ENCODE results near the gene TMEM116. TPM values are rescaled to one million over a fixed set of nuclear protein-coding genes. Genes with fewer than 3 reads are reported as not detected.

TMEM116 gene
- total RNA-seq, 1 donor from 2014 or later = 9.1 TPM

DNA sequence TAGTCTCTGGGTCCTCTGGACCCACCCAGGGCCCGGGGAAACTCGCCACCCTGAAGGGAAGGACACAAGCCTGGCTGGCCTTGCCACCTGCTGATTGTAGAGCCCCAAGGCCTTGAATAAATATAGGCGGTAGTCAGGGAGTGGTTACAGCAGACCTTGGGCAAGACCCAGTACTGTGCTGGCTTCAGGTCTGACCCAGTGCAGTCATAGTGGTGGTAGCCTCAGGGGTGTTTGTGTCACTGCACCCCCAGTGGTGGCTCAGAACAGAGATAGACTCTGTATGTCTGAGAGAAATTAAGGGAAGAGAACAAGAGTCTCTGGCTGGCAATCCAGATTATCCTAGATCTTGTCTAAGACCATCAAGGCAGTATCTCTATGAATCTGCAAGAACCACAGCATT, 107.5 kb downstream of the TMEM116 start:
- ATAC-seq (no peak), DNase-seq (ENCODE audit: low spot score) (no peak)

GRCh38 chr12:111904446-111904975, 108.5 kb downstream of the TMEM116 start:
- DNase-seq (ENCODE audit: low spot score) = no peak
- peak; percentile 10 for ATAC-seq

DNA sequence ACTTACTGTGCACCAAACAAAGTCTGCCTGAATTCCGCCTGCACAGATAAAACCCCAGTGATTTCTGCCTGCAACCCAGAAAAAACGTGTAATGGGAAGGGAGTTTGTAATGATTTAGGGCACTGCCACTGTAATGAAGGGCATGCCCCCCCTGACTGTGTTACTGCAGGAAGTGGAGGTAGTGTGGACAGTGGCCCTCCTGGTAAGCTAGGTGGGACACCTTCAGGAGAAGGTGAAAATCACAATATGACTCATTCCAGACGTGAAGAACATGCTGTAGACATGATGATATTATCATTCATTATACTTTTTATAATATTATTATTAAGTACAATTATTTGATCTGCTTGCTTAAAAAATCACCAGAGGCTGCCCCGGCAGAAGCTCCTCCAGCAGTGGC, 111.8 kb downstream of the TMEM116 start:
- no peak for ATAC-seq
- DNase-seq (ENCODE audit: low spot score) = no peak

DNA sequence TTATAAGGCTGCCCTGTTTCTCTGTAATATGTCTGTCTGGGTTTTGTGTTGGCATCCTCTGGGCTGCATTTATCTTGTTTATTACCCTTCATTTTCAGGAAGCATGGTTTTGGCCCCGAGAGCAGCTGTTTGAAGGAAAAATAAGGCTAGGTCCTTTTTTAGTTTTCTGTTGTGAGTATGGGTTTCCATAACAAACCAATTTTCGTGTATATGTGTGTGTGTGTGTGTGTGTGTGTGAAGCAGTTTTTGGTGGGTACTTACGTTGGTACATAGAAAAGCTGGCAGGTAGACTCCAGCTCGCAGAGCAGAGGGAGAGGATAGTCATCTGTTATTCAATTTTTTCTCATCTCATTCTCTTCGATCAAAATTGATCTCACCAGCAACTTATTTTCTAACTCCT, 118.4 kb downstream of the TMEM116 start:
- DNase-seq (ENCODE audit: low spot score) = no peak
- no peak for ATAC-seq

DNA sequence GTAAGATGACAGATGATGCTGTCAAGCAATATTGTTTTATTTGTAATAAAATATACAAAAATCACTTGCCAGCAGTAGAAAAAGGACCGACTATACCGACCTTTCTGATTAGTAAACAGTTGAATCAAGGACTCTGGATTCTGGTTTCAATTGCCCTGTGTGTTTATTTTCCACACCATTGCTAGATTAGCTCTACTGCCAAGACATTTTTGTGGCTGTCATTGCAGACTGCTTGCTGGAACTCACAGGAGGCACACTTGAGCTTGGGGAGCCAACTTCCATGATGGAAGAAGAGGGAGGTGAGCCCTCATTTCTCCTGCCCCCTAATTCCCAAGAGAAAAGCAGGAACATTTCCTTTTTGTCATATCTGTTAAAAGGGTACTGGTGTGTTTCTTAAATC, 119.7 kb downstream of the TMEM116 start:
- DNase-seq (ENCODE audit: low spot score) (no peak), ATAC-seq (no peak)

DNA sequence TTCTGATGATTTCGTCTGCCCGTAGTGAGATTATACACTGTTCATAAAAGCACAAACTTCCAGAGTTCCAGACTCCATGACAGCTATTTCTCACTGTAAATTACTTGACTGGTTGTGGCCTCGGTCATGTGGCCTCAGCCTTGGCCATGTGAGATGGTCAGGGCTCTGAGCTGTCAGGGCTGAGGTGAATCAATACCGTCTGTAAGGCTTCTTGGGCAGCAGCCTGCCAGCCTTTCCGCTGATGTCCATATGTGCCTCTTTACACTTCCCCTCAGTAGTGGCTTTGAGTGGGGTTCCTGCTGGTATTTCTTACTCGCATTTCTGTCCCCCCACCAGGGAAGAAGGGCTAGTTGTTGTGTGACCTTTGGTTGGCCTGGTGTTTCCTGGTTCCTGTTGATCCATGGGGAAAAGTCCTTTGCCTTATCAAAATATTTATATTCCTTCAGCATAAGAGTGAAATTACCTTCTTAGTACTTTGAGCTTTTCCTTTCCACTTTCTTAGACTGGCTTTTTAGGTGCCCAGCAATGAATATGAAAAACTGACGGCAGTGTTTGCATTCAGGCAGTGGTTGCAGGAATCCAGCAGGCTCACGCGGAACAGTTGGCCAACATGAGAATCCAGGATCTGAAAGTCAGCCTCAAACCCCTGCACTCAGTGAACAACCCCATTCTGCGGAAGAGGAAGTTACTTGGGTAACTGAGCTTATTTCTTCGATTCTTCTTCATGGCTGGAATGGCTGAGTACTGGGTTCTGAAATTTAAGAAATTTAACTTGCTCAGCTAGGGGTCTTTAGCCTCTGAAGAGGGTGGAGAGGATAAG, 124.8 kb downstream of the TMEM116 start:
- DNase-seq (ENCODE audit: low spot score) = no peak
- ATAC-seq = peak; percentile 33

GRCh38 chr12:111886662-111887545, 126.1 kb downstream of the TMEM116 start:
- DNase-seq (ENCODE audit: low spot score) (no peak), ATAC-seq (no peak)

DNA sequence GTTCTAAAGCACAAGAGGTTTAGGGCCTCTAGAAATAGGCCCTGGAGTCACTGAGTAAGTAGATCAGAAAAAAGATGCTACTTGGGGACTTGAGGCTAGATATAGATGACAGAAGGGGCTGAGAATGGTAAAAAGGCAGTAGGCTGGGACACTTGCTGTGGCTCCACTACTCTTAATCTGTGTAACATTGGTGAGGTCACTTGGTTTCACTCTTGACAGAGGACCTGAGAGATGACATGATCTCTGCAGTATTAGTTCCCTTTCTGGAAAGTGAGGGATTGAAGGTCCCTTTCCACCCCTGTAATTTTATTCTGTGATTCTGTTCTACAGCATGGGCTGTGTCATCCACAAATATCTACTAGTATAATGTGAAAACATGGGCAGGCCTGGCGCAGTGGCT, 131.2 kb downstream of the TMEM116 start:
- ATAC-seq (no peak), DNase-seq (ENCODE audit: low spot score) (no peak)

Other genes starting within 250 kb of the TMEM116 start
- 1,121 TPM for gene ALDH2, start 246.2 kb downstream of the TMEM116 start, total RNA-seq
- 19.3 TPM for gene MAPKAPK5, start 170.9 kb downstream of the TMEM116 start, total RNA-seq
- gene ERP29, start 261 bp upstream of the TMEM116 start, total RNA-seq = 98.3 TPM
- gene NAA25, start 95.6 kb upstream of the TMEM116 start, total RNA-seq = 7.6 TPM
- 9.8 TPM for gene TRAFD1, start 112.4 kb upstream of the TMEM116 start, total RNA-seq